Measurements from ENCODE around the gene GPR176. TPM values are rescaled to one million over a fixed set of nuclear protein-coding genes. Genes with fewer than 3 reads are reported as not detected.

The GPR176 gene, protein sequence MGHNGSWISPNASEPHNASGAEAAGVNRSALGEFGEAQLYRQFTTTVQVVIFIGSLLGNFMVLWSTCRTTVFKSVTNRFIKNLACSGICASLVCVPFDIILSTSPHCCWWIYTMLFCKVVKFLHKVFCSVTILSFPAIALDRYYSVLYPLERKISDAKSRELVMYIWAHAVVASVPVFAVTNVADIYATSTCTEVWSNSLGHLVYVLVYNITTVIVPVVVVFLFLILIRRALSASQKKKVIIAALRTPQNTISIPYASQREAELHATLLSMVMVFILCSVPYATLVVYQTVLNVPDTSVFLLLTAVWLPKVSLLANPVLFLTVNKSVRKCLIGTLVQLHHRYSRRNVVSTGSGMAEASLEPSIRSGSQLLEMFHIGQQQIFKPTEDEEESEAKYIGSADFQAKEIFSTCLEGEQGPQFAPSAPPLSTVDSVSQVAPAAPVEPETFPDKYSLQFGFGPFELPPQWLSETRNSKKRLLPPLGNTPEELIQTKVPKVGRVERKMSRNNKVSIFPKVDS
- 10.6 to 14.4 TPM (median 13.0 TPM) in 5 replicates for total RNA-seq (2022; extraction: Qiagen RNA extraction; ENCODE audit: low read depth)

DNA sequence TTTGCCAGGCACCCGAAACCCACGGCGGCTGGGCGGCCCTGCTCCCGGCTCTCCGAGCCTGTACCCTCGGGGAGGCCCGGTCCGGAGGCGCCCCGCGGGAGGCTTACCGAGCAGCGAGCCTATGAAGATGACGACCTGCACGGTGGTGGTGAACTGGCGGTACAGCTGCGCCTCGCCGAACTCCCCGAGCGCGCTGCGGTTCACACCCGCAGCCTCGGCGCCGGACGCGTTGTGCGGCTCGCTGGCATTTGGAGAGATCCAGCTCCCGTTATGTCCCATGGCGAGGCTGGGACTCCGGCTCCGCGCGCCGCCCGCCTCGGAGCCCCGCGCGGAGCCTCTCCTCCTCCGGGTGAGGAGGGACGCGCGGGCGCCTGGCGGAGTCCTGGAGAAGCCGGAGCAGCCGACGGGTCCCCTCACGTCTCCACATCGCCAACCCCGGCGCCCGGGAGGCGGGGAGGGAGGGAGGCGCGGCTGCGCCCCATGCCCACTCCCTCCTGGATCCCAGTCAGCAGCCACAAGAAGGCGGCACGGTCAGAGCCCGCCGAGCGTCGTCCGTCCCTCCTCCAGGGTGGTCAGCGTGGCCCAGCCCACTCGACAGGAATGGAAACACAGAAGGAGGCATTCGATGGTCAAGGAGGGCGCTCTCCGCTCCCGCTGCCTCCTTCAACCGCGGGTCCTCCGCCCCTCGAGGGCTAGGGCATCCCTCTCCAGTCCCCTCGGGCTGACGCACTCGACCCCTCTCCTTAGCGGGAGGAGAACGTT lies at the start of gene GPR176:
GPR176 (minus strand) TSS at position 519 of the 762 bp plus-strand sequence; CDS start at position 279, 240 bp downstream.

DNA sequence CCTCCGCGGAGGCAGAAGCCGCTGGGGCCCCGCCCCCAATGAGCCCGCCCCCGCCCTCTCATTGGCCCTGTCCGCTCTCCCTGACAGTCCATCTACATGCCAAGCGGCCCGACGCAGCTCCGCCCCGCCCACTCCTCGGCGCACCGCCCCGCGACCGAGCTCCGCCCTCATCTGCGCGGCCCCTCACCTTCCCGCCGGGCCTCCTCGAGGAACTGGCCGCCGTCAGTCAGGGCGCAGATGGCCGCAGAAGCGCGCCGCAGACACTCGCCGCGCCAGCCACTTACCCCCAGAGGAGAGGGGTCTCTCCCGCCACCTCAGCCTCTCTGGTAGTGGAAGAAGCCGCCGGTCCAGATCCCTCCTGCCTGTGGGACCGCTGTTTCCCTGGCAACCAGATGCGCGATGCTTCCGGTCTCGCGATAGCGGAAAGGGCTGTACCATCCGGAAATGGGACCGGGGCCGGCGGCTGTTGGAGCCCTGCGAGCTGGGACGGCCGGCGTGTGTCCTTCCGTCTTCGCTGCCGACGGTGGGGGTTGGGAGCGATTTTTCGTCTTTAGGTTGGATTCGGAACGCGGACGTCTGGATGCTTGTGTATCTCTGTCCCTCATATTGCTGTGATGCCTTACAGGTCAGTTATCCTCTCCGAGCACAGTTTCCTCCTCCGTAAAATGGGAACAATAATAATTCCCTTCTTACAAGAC lies 137.5 kb downstream of the GPR176 start, which contains the start of gene FSIP1:
FSIP1 (minus strand) TSS at position 401 of the 698 bp plus-strand sequence. CDS start 6,317 bp downstream, outside the sequence.

Other genes starting within 250 kb of the GPR176 start
- gene FSIP1, start 137.4 kb downstream of the GPR176 start, total RNA-seq (2022; extraction: Qiagen RNA extraction; ENCODE audit: low read depth), result 0.32 to 1.0 TPM (median 0.59 TPM) in 5 replicates
- gene EIF2AK4, start 13.8 kb upstream of the GPR176 start, total RNA-seq (2022; extraction: Qiagen RNA extraction; ENCODE audit: low read depth), result 14.5 to 20.1 TPM (median 18.5 TPM) in 5 replicates
- 247 to 312 TPM (median 256 TPM) in 5 replicates for gene SRP14, start 118.9 kb upstream of the GPR176 start, total RNA-seq (2022; extraction: Qiagen RNA extraction; ENCODE audit: low read depth)
- gene BMF, start 188.6 kb upstream of the GPR176 start, total RNA-seq (2022; extraction: Qiagen RNA extraction; ENCODE audit: low read depth), result 1.5 to 2.2 TPM (median 1.7 TPM) in 5 replicates
- gene BUB1B, start 240.8 kb upstream of the GPR176 start, total RNA-seq (2022; extraction: Qiagen RNA extraction; ENCODE audit: low read depth), result 25.2 to 33.4 TPM (median 31.0 TPM) in 5 replicates